Hepatocyte (in vitro differentiated cells): Measurements from ENCODE around the gene NEK10. TPM values are rescaled to one million over a fixed set of nuclear protein-coding genes. Genes with fewer than 3 reads are reported as not detected.

Experiments
- DNase-seq: peaks from one replicate; pipeline ENCODE4 v3.0.0-alpha.2; 2016; ENCODE audit warnings: low spot score
- H2AFZ ChIP-seq: fragments of 200-600 bp; sonication (generic); 2 replicates; pipeline ENCODE4 v1.6.0; 2016; ENCODE audit warnings: antibody characterized with exemption, mild to moderate bottlenecking
- H3K27ac ChIP-seq: fragments of 200-600 bp; sonication (generic); 2 replicates; pipeline ENCODE4 v1.5.1; 2016; ENCODE audit warnings: mild to moderate bottlenecking
- H3K27me3 ChIP-seq: fragments of 200-600 bp; sonication (generic); 2 replicates; pipeline ENCODE4 v1.6.1; 2016
- H3K36me3 ChIP-seq: fragments of 200-600 bp; sonication (generic); replicated peaks from 2 replicates; pipeline ENCODE4 v1.5.1; 2016; ENCODE audit warnings: low read depth; ENCODE audit not compliant: insufficient read depth
- H3K4me1 ChIP-seq: fragments of 200-600 bp; sonication (generic); 2 replicates; pipeline ENCODE4 v1.5.1; 2016; ENCODE audit warnings: mild to moderate bottlenecking, moderate library complexity; ENCODE audit not compliant: insufficient read depth
- H3K4me2 ChIP-seq: fragments of 200-600 bp; sonication (generic); 2 replicates; pipeline ENCODE4 v1.6.0; 2016
- H3K4me3 ChIP-seq: fragments of 200-600 bp; sonication (generic); 2 replicates; pipeline ENCODE4 v1.5.1; 2016; ENCODE audit warnings: mild to moderate bottlenecking
- H3K79me2 ChIP-seq: fragments of 200-600 bp; sonication (generic); 2 replicates; pipeline ENCODE4 v1.6.0; 2017; ENCODE audit warnings: mild to moderate bottlenecking
- H3K9me2 ChIP-seq: fragments of 200-600 bp; sonication (generic); replicated peaks from 2 replicates; pipeline ENCODE4 v1.6.0; 2017; ENCODE audit warnings: mild to moderate bottlenecking; ENCODE audit not compliant: insufficient read depth
- H3K9me3 ChIP-seq: fragments of 200-600 bp; sonication (generic); 2 replicates; pipeline ENCODE4 v1.5.1; 2016; ENCODE audit warnings: low read depth, mild to moderate bottlenecking
- H4K20me1 ChIP-seq: fragments of 200-600 bp; sonication (generic); 2 replicates; pipeline ENCODE4 v1.6.0; 2016; ENCODE audit warnings: mild to moderate bottlenecking; ENCODE audit not compliant: insufficient read depth, poor library complexity, severe bottlenecking
- EZH2 ChIP-seq: fragments of 200-600 bp; sonication (generic); IDR thresholded peaks from 2 replicates; pipeline ENCODE4 v1.6.1; 2016; ENCODE audit warnings: antibody characterized with exemption, mild to moderate bottlenecking, borderline replicate concordance
- EZH2phosphoT487 ChIP-seq: fragments of 200-600 bp; sonication (generic); IDR thresholded peaks from one replicate; pipeline ENCODE4 v1.6.1; 2018; ENCODE audit warnings: antibody characterized with exemption, mild to moderate bottlenecking, low read depth, moderate library complexity; ENCODE audit not compliant: unreplicated experiment, severe bottlenecking
- WGBS: methylation state at CpG from one replicate; pipeline ENCODE4 v1.1.6; 2016; ENCODE audit warnings: low lambda C conversion rate; ENCODE audit errors: missing lambda C conversion rate; 5-methylcytosine and 5-hydroxymethylcytosine counted together
- polyA plus RNA-seq: library from polyadenylated mRNA; unstranded; fragments of >200 nt; fragmentation: Nextera tagmentation; extraction: Ambion mirVana; gene quantifications from 2 replicates; pipeline ENCODE4 v1.2.1, GENCODE V29; 2016
- total RNA-seq: library from RNA; depleted of rRNA; stranded (reverse); fragments of >200 nt; gene quantifications from 2 replicates; pipeline ENCODE4 v1.2.3, GENCODE V29; 2014
- TF ChIP-seq, protein P1 (sequence below): fragments of 200-600 bp; sonication (generic); IDR thresholded peaks from 2 replicates; pipeline ENCODE4 v1.5.1; 2016; ENCODE audit warnings: antibody characterized with exemption, mild to moderate bottlenecking; ENCODE audit not compliant: poor library complexity

The NEK10 gene
- total and polyA plus RNA-seq, 2 experiments from 2014 or later: 0.13 to 2.0 TPM

DNA sequence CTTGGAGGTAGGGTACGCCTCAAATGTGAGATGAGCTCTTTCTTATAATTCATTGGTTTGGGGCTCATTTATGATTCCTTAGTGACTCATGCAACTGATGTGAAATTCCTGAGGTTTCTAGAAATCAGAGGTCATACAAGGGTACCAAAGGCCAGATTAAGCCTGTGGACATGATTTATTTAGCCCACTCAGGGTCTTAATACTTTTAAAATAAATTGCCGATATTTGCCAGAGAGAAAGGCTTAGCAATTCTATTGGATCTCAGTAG lies 289.0 kb downstream of the NEK10 start:
- TF ChIP-seq EZH2: no peak
- no peak for TF ChIP-seq EZH2phosphoT487
- TF ChIP-seq, protein P1, sequence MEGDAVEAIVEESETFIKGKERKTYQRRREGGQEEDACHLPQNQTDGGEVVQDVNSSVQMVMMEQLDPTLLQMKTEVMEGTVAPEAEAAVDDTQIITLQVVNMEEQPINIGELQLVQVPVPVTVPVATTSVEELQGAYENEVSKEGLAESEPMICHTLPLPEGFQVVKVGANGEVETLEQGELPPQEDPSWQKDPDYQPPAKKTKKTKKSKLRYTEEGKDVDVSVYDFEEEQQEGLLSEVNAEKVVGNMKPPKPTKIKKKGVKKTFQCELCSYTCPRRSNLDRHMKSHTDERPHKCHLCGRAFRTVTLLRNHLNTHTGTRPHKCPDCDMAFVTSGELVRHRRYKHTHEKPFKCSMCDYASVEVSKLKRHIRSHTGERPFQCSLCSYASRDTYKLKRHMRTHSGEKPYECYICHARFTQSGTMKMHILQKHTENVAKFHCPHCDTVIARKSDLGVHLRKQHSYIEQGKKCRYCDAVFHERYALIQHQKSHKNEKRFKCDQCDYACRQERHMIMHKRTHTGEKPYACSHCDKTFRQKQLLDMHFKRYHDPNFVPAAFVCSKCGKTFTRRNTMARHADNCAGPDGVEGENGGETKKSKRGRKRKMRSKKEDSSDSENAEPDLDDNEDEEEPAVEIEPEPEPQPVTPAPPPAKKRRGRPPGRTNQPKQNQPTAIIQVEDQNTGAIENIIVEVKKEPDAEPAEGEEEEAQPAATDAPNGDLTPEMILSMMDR: no peak
- Histone ChIP-seq H2AFZ (no peak overlapping the region), H3K4me2 (no peak overlapping the region), H3K27me3 (no peaks in the 10 kb centered on the region), H3K9me3 (no peaks in the 10 kb centered on the region), H3K4me3 (no peak overlapping the region), H3K4me1 (no peaks in the 10 kb centered on the region), H4K20me1 (no peaks in the 10 kb centered on the region), H3K9me2 (no peaks in the 10 kb centered on the region), H3K27ac (no peak overlapping the region), H3K79me2 (no peaks in the 10 kb centered on the region), H3K36me3 (no peaks in the 10 kb centered on the region)
- 86% methylated on average over 2 of the region's 2 CpGs for WGBS
- DNase-seq: no peak

DNA sequence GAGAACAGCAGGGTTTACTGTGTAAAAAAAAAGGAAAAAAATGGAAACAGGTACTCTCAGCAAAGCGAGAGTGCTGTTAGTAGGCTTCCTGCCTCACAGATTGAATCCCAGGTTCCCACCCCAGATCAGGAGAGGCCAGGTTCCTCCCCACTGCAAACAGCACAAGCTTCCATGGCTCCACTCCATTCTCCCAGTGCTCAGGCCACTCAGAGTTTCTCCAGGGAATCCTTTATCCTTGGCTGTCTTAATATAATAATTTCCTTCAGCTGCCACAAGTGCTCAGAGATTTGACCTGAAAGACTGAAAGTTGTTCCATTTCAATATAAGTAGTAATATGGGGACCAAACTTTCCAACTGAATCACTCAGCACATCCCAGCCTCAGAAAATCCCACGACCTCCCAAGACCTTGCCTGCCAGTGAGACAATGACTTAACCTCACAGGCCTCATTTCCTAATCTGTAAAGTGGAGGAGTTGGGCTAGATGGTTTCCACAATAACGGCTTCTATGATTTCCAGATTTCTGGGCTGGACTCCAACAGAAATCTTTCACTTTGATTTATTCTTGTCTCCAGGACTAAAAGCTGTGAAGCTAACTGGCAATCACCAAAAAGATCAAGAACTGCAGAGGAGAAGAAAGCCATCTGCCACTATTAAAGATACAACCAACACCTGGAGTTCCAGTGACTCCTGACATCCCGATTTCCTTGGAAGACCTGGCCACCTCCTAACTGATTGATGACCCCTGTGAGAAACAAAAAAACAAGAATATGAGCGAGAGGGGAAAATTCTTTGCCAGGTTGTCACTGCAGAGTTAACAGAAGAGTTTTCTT lies 289.5 kb downstream of the NEK10 start:
- no peak overlapping the region for H2AFZ ChIP-seq
- no peaks in the 10 kb centered on the region for H3K9me2 ChIP-seq
- no peaks in the 10 kb centered on the region for H3K4me1 ChIP-seq
- no peak for DNase-seq
- no peak overlapping the region for H3K27ac ChIP-seq
- TF ChIP-seq, protein P1: no peak
- no peak for TF ChIP-seq EZH2phosphoT487
- TF ChIP-seq EZH2: no peak
- no peak overlapping the region for H3K4me2 ChIP-seq
- H3K36me3 ChIP-seq: no peaks in the 10 kb centered on the region
- H3K4me3 ChIP-seq: no peak overlapping the region
- no peaks in the 10 kb centered on the region for H4K20me1 ChIP-seq
- no peaks in the 10 kb centered on the region for H3K9me3 ChIP-seq
- H3K79me2 ChIP-seq: no peaks in the 10 kb centered on the region
- 79% methylated on average over 5 of the region's 5 CpGs for WGBS
- H3K27me3 ChIP-seq: no peaks in the 10 kb centered on the region

DNA sequence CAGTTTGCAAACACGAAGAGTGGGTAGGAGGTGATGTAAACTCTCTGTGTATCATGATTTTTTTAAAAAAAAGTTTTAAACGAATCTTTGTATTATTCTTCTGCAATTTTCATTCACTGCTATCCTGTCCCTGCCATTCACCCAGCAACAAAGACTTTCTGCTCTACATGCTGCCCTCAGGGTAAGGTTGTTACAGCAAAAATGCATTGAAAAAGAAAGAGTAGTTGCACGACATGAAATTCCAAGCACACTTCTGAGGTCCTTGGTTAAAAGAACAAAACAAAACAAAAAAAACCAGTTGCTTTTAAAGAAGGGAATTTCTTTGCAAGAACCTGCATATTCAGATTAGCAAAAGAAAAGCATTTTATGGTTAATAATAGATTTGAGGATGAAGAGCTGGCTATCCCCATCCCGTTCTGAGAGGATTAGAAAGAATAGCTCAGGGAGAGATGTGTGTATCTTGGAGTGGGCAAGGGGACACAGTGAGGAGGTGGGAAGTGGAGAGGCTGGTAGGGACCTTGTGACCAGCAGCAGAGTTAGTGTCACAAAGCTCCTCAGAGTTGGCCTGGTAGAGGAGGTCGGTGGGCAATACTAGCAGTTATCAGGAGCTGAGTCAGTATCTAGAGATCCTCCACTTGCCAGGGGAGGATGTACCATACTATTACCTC lies 290.8 kb downstream of the NEK10 start:
- Histone ChIP-seq H3K79me2 (no peaks in the 10 kb centered on the region), H3K36me3 (no peaks in the 10 kb centered on the region), H2AFZ (no peak overlapping the region), H3K9me2 (no peaks in the 10 kb centered on the region), H4K20me1 (no peaks in the 10 kb centered on the region), H3K27me3 (no peaks in the 10 kb centered on the region), H3K27ac (no peak overlapping the region), H3K4me3 (no peak overlapping the region), H3K4me1 (peaks cover 9% of the 10 kb centered on the region), H3K4me2 (no peak overlapping the region), H3K9me3 (no peaks in the 10 kb centered on the region)
- TF ChIP-seq, protein P1: no peak
- no peak for TF ChIP-seq EZH2
- no peak for TF ChIP-seq EZH2phosphoT487
- 44% methylated on average over 5 of the region's 5 CpGs for WGBS
- DNase-seq: no peak
